ENCODE data around the gene SLC4A4. TPM values are rescaled to one million over a fixed set of nuclear protein-coding genes. Genes with fewer than 3 reads are reported as not detected.
"Not testable (repeated sequence)": the region's sequence is repeated elsewhere in the genome, so short reads cannot be mapped to it uniquely, and the experiment has no call there.

Gene SLC4A4
- total and polyA plus RNA-seq, 8 donors = 17.0 to 55.9 (median 46.0) TPM

GRCh38 chr4:71400810-71401209 lies 62.0 kb downstream of the SLC4A4 start:
- H3K4me1 ChIP-seq = no peaks in the 10 kb centered on the region
- DNase-seq (no peak), ATAC-seq (no peak)
- no peaks in the 10 kb centered on the region for H3K27me3 ChIP-seq
- no peak overlapping the region for H3K4me3 ChIP-seq
- no peak overlapping the region for H3K27ac ChIP-seq
- H3K9me3 ChIP-seq = no peaks in the 10 kb centered on the region
- no peaks in the 10 kb centered on the region for H3K36me3 ChIP-seq
- no peak for TF ChIP-seq CTCF (IDR thresholded peaks at IDR 0.05)
- intact Hi-C loops (cut with DNase I) = no loop called here

GRCh38 chr4:71402616-71403015 lies 63.8 kb downstream of the SLC4A4 start:
- no peaks in the 10 kb centered on the region for H3K36me3 ChIP-seq
- no peak overlapping the region for H3K27ac ChIP-seq
- no peak for TF ChIP-seq CTCF (IDR thresholded peaks at IDR 0.05)
- intact Hi-C loops (cut with DNase I) = no loop called here
- no peak overlapping the region for H3K4me3 ChIP-seq
- ATAC-seq = no peak
- DNase-seq = no peak
- no peaks in the 10 kb centered on the region for H3K27me3 ChIP-seq
- H3K9me3 ChIP-seq = no peaks in the 10 kb centered on the region
- no peaks in the 10 kb centered on the region for H3K4me1 ChIP-seq

- DNase-seq = no peak
- no peak for ATAC-seq
- intact Hi-C loops (cut with DNase I) = no loop called here
- Histone ChIP-seq H3K27ac (no peak overlapping the region), H3K9me3 (peaks cover 0 to 10% of the 10 kb centered on the region in 2 donors), H3K36me3 (no peaks in the 10 kb centered on the region), H3K4me3 (no peak overlapping the region), H3K4me1 (no peaks in the 10 kb centered on the region), H3K27me3 (no peaks in the 10 kb centered on the region)
- no peak for TF ChIP-seq CTCF (IDR thresholded peaks at IDR 0.05)
Observed at GRCh38 chr4:71404049-71404448, 65.2 kb downstream of the SLC4A4 start.

- DNase-seq = no peak
- no peaks in the 10 kb centered on the region for H3K36me3 ChIP-seq
- ATAC-seq = no peak
- peaks cover 0 to 16% of the 10 kb centered on the region in 2 donors for H3K9me3 ChIP-seq
- no peak for TF ChIP-seq CTCF (IDR thresholded peaks at IDR 0.05)
- H3K4me1 ChIP-seq = no peaks in the 10 kb centered on the region
- no peaks in the 10 kb centered on the region for H3K27me3 ChIP-seq
- no peak overlapping the region for H3K27ac ChIP-seq
- no peak overlapping the region for H3K4me3 ChIP-seq
- intact Hi-C loops (cut with DNase I) = no loop called here
Observed at GRCh38 chr4:71405791-71406190, 67.0 kb downstream of the SLC4A4 start.

- Histone ChIP-seq H3K27ac (no peak overlapping the region), H3K4me3 (no peak overlapping the region), H3K4me1 (peaks cover 0 to 3% of the 10 kb centered on the region in 2 donors), H3K9me3 (peaks cover 0 to 16% of the 10 kb centered on the region in 2 donors), H3K27me3 (no peaks in the 10 kb centered on the region), H3K36me3 (no peaks in the 10 kb centered on the region)
- no peak for TF ChIP-seq CTCF (IDR thresholded peaks at IDR 0.05)
- intact Hi-C loops (cut with DNase I) = no loop called here
- DNase-seq = no peak
- no peak for ATAC-seq
Observed at GRCh38 chr4:71406459-71406963, 67.7 kb downstream of the SLC4A4 start.

GRCh38 chr4:71408961-71409360 lies 70.1 kb downstream of the SLC4A4 start:
- H3K4me3 ChIP-seq; DNase-seq; H3K36me3 ChIP-seq; ATAC-seq; H3K4me1 ChIP-seq; H3K27me3 ChIP-seq; H3K27ac ChIP-seq; intact Hi-C loops (cut with DNase I): not testable (repeated sequence)
- H3K9me3 ChIP-seq = peaks cover 0 to 16% of the 10 kb centered on the region in 2 donors

Measured in left lung (tissue), 10 donors.